ENCODE data around the gene TET1. TPM values are rescaled to one million over a fixed set of nuclear protein-coding genes. Genes with fewer than 3 reads are reported as not detected.

The TET1 gene
- total RNA-seq, 1 donor from 2014 or later: 3.2 TPM

- H3K36me3 ChIP-seq: no peaks in the 10 kb centered on the region
- no peaks in the 10 kb centered on the region for H3K27me3 ChIP-seq
- no peak overlapping the region for H3K27ac ChIP-seq
- intact Hi-C loops (cut with DNase I): no loop called here
- no peaks in the 10 kb centered on the region for H3K4me1 ChIP-seq
- TF ChIP-seq POLR2AphosphoS5 (IDR thresholded peaks at IDR 0.05; ENCODE audit: insufficient read depth in 1 of 2, low read depth in 1 of 2) (no peak), POLR2A (IDR thresholded peaks at IDR 0.05) (no peak)
- TF ChIP-seq, protein P1, sequence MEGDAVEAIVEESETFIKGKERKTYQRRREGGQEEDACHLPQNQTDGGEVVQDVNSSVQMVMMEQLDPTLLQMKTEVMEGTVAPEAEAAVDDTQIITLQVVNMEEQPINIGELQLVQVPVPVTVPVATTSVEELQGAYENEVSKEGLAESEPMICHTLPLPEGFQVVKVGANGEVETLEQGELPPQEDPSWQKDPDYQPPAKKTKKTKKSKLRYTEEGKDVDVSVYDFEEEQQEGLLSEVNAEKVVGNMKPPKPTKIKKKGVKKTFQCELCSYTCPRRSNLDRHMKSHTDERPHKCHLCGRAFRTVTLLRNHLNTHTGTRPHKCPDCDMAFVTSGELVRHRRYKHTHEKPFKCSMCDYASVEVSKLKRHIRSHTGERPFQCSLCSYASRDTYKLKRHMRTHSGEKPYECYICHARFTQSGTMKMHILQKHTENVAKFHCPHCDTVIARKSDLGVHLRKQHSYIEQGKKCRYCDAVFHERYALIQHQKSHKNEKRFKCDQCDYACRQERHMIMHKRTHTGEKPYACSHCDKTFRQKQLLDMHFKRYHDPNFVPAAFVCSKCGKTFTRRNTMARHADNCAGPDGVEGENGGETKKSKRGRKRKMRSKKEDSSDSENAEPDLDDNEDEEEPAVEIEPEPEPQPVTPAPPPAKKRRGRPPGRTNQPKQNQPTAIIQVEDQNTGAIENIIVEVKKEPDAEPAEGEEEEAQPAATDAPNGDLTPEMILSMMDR (IDR thresholded peaks at IDR 0.05): no peak
- no peak overlapping the region for H3K4me3 ChIP-seq
- no peaks in the 10 kb centered on the region for H3K9me3 ChIP-seq
- no peak for DNase-seq (ENCODE audit: extremely low spot score in 2 of 2)
These were observed 95.5 kb downstream of the TET1 start for GRCh38 chr10:68655620-68656126.

DNA sequence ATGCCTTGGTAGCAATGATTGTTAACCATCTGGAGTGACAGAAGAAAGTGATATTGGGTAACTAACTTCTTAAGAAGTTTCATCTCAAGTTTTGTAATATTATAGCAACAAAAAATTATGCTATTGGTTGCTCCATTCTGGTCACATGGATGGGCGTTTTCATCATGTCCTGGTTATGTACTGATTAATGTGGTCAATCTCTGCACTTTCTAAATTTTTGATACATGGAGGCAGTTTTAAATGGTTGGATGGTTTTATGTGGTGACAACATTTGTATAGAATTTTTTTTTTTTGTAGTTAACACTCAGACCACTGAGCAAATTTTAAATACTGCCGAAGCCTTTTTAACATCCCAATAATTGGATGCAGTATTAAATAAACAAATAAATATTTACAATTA, 105.7 kb downstream of the TET1 start:
- intact Hi-C loops (cut with DNase I): no loop called here
- Histone ChIP-seq H3K27me3 (no peaks in the 10 kb centered on the region), H3K9me3 (no peaks in the 10 kb centered on the region), H3K4me3 (no peak overlapping the region), H3K27ac (no peak overlapping the region), H3K36me3 (no peaks in the 10 kb centered on the region), H3K4me1 (no peaks in the 10 kb centered on the region)
- TF ChIP-seq POLR2AphosphoS5 (IDR thresholded peaks at IDR 0.05; ENCODE audit: insufficient read depth in 1 of 2, low read depth in 1 of 2): no peak
- TF ChIP-seq POLR2A (IDR thresholded peaks at IDR 0.05): no peak
- TF ChIP-seq, protein P1 (IDR thresholded peaks at IDR 0.05): no peak
- DNase-seq (ENCODE audit: extremely low spot score in 2 of 2): no peak

DNA sequence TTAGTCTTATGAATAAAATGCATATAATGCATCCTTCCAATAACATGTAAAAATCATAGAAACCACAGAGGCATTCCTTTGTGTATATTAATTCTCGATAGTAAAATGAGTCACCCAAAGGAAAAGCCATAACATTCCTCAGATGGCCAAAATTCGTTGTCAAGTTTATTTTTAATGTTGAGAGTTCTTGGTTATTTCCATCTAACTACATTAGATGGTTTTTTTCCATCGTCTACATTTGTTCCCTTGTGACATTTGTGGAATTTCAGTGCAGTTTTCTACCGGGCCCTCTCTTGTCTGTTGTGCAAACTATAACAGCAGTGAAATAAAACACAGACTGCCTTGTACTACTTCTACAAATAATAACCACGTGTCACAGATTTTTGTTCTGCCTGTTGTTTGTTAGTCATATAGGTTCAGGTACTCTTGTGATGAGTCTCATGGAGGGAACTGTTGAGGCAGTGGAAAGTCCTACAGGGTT, 106.2 kb downstream of the TET1 start:
- H3K27ac ChIP-seq: no peak overlapping the region
- intact Hi-C loops (cut with DNase I): no loop called here
- TF ChIP-seq POLR2AphosphoS5 (IDR thresholded peaks at IDR 0.05; ENCODE audit: insufficient read depth in 1 of 2, low read depth in 1 of 2): no peak
- no peak for TF ChIP-seq POLR2A (IDR thresholded peaks at IDR 0.05)
- TF ChIP-seq, protein P1 (IDR thresholded peaks at IDR 0.05): no peak

GRCh38 chr10:68668231-68668630, 108.1 kb downstream of the TET1 start:
- H3K9me3 ChIP-seq: no peaks in the 10 kb centered on the region
- H3K27me3 ChIP-seq: no peaks in the 10 kb centered on the region
- no peak overlapping the region for H3K27ac ChIP-seq
- H3K36me3 ChIP-seq: peaks cover 0 to 4% of the 10 kb centered on the region in 2 donors
- intact Hi-C loops (cut with DNase I): no loop called here
- no peaks in the 10 kb centered on the region for H3K4me1 ChIP-seq
- H3K4me3 ChIP-seq: no peak overlapping the region
- no peak for DNase-seq (ENCODE audit: extremely low spot score in 2 of 2)
- no peak for TF ChIP-seq POLR2AphosphoS5 (IDR thresholded peaks at IDR 0.05; ENCODE audit: insufficient read depth in 1 of 2, low read depth in 1 of 2)
- TF ChIP-seq POLR2A (IDR thresholded peaks at IDR 0.05): no peak
- TF ChIP-seq, protein P1 (IDR thresholded peaks at IDR 0.05): no peak

More for the DNA sequence above, 106.2 kb downstream of the TET1 start:
- no peaks in the 10 kb centered on the region for H3K4me1 ChIP-seq
- H3K36me3 ChIP-seq: no peaks in the 10 kb centered on the region
- H3K9me3 ChIP-seq: no peaks in the 10 kb centered on the region
- DNase-seq (ENCODE audit: extremely low spot score in 2 of 2): no peak
- no peak overlapping the region for H3K4me3 ChIP-seq
- no peaks in the 10 kb centered on the region for H3K27me3 ChIP-seq

GRCh38 chr10:68668972-68669371, 108.8 kb downstream of the TET1 start:
- Histone ChIP-seq H3K4me3 (no peak overlapping the region), H3K9me3 (no peaks in the 10 kb centered on the region), H3K27me3 (no peaks in the 10 kb centered on the region), H3K36me3 (peaks cover 0 to 8% of the 10 kb centered on the region in 2 donors), H3K27ac (no peak overlapping the region), H3K4me1 (no peaks in the 10 kb centered on the region)
- intact Hi-C loops (cut with DNase I): no loop called here
- TF ChIP-seq POLR2A (IDR thresholded peaks at IDR 0.05) (no peak), POLR2AphosphoS5 (IDR thresholded peaks at IDR 0.05; ENCODE audit: insufficient read depth in 1 of 2, low read depth in 1 of 2) (no peak)
- TF ChIP-seq, protein P1 (IDR thresholded peaks at IDR 0.05): no peak
- no peak for DNase-seq (ENCODE audit: extremely low spot score in 2 of 2)
